NCI-H1930 (cell line): ENCODE data around the gene NEGR1.

Experiments used
- DNase-seq, 2 experiments: peaks; one replicate each; lab custom pipeline; 2025; lab: John Stamatoyannopoulos, UW

The NEGR1 gene

DNA sequence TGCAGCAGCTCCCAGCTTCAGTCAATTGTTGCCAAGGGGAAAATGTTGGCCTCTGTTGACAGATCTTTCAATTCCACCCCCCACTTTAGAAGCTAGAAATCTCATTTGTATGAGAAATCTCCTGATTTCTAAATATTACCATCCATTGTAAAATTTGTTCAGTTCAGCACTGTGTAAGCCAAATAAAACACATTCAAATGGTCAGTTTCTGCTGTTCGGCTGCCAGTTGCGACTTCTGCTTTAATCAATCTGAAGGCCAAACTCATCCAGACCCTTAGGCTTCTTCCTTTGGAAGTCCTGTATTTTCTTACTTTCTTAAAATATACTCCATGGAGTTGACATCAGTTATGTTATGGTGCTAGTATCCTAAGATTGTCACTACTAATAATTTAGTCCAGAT, 920.3 kb downstream of the NEGR1 start:
- no peak for DNase-seq

DNA sequence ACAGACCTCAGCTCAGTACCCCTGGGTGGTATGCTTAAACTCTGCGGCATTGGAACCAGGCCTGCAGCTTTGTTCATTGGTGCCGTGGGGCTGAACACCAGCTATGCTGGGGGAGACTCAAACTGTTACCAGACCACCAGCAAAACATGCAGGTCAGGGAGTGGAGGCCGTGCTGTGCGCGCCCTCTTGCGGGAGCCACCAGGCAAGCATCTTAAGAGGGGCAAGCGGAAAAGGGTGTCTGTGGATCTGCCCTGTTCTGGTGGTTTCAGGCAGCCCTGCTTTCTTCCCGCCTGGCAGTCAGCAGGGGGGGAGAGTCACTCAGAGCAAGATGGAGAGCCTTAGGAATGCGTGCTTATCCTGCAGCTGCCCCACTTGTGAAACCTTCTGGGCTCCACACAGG, 924.6 kb downstream of the NEGR1 start:
- no peak for DNase-seq

DNA sequence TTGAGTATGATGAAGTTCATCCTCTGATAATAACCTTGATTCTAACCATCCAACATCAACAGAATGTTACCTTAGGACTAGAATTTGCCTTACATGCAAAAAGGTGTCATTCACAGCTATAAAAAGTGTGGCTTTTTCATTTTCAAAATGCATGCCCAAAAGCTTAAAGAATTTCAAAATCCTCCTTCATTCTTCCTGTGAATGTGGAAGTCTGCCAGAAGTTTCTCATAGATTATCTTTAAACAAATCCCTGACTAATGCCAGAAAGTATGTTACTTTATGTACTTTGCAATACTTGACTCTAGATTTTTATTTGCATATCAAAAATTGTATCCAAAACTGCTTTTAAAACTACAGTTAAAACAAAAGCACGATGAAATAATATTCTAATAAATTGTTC, 930.9 kb downstream of the NEGR1 start:
- DNase-seq: no peak

DNA sequence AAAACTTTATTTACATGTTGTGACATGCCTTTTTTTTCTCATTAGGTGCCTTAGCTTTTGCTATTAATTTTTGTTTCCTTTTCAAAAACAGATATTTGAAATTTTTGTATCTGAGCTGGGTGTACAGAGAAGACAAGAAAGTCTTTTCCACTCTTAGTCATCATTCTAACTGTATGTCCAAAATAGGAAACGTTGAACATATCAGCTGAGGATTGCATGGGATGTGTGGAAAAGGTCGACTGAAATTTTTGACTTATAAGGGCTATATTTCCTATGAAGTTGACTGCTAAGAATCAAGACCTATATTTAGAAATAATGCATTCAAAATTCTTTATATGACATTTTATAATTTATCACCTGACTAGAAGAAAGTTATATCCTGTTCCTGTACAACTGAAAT, 931.5 kb downstream of the NEGR1 start:
- no peak for DNase-seq

DNA sequence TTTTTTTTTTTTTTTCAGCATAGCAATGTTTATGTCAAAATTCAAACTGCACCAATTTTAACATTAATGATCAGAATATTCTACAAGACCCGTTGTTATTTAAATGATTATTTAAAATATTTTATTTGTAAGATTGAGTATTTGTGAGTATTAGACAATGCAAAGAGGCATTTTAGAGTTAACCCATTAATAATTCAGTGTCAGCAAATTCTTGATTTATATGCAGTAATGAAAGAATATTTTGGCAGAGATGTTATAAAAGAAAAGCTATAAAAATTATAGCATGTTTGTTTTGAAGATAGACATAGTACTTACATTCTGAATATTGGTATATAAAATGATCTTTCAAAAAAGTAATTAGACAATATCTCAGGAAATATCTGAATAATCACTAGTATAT, 932.0 kb downstream of the NEGR1 start:
- DNase-seq: no peak
